Measurements from ENCODE around the gene RAPGEF2. TPM values are rescaled to one million over a fixed set of nuclear protein-coding genes. Genes with fewer than 3 reads are reported as not detected.

The RAPGEF2 gene
- total RNA-seq, 1 experiment from 2014 or later: 23.8 TPM

GRCh38 chr4:159103384-159103990 is 608 bp downstream of the RAPGEF2 start:
- Mint-ChIP-seq H3K36me3 (ENCODE audit: insufficient read depth, unreplicated experiment) (peaks cover 41% of the 10 kb centered on the region), H3K27ac (ENCODE audit: unreplicated experiment) (no peak overlapping the region), H3K4me3 (ENCODE audit: low read depth, unreplicated experiment) (peak overlapping the region; percentile 90), H3K27me3 (ENCODE audit: unreplicated experiment) (no peaks in the 10 kb centered on the region), H3K9me3 (ENCODE audit: low read depth, unreplicated experiment) (no peaks in the 10 kb centered on the region), H3K4me1 (ENCODE audit: low read depth, unreplicated experiment) (peaks cover 27% of the 10 kb centered on the region)
- DNase-seq: no peak
- intact Hi-C loops (cut with micrococcal nuclease; ENCODE audit: unreplicated experiment): no loop called here
- no peak for TF ChIP-seq CTCF (IDR thresholded peaks at IDR 0.05; ENCODE audit: unreplicated experiment)
- no TSS peak for BruUV-seq (replicated peaks)
- CTCF ChIA-PET: no interaction called here

DNA sequence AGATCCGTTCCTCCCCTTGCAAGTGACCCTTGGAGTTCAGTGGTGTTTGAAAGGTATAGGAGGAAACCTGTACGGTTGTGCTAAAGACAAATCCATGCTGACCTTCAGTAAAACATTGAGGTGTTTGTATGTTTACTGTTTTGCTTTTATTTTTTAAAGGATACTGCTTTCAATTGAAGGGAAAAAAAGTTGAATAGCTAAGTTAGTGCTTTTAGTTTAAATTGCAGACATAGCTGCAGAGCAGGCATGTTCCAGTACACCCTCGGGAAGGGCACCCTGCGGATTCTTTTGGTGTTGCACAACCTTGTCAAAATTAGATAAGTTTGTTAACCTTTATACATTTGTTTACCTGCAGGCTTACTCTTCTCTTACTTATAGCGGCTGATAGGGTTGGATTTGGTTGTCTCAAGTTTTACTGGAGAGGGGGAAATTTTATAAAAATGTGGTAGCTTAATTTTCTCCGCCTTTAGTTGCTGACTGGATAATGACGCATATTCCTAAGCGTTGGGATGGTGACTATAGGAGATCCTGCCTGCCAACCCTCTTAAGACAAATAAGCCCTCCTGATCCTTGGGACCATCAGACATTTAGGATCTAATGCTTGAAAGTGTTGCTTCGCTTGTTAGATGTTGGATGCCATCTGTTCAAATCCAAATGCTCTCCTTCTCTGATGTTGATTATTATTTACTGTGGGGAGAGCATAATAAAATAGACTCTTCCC is 2.0 kb downstream of the RAPGEF2 start:
- peak overlapping the region; percentile 90 for H3K4me3 Mint-ChIP-seq (ENCODE audit: low read depth, unreplicated experiment)
- BruUV-seq (replicated peaks): no TSS peak
- TF ChIP-seq CTCF (IDR thresholded peaks at IDR 0.05; ENCODE audit: unreplicated experiment): no peak
- CTCF ChIA-PET: interaction anchor here (0.7 kb wide), 1 partner anchor 87 kb away, joined by 4 read pairs; no protein-coding TSS in a partner anchor
- H3K36me3 Mint-ChIP-seq (ENCODE audit: insufficient read depth, unreplicated experiment): peaks cover 41% of the 10 kb centered on the region
- no peaks in the 10 kb centered on the region for H3K9me3 Mint-ChIP-seq (ENCODE audit: low read depth, unreplicated experiment)
- intact Hi-C loops (cut with micrococcal nuclease; ENCODE audit: unreplicated experiment): loop anchor here (1.0 to 5.0 kb wide), 3 partner anchors 58 to 208 kb away; no protein-coding TSS in a partner anchor
- H3K27ac Mint-ChIP-seq (ENCODE audit: unreplicated experiment): peak overlapping the region; percentile 90
- peaks cover 27% of the 10 kb centered on the region for H3K4me1 Mint-ChIP-seq (ENCODE audit: low read depth, unreplicated experiment)
- no peaks in the 10 kb centered on the region for H3K27me3 Mint-ChIP-seq (ENCODE audit: unreplicated experiment)
- DNase-seq: no peak

- BruUV-seq (replicated peaks): TSS peak; percentile 38
- CTCF ChIA-PET: no interaction called here
- intact Hi-C loops (cut with micrococcal nuclease; ENCODE audit: unreplicated experiment): loop anchor here (1.0 to 5.0 kb wide), 3 partner anchors 59 to 209 kb away; no protein-coding TSS in a partner anchor
- TF ChIP-seq CTCF (IDR thresholded peaks at IDR 0.05; ENCODE audit: unreplicated experiment): no peak
- H3K27me3 Mint-ChIP-seq (ENCODE audit: unreplicated experiment): no peaks in the 10 kb centered on the region
- H3K36me3 Mint-ChIP-seq (ENCODE audit: insufficient read depth, unreplicated experiment): peaks cover 41% of the 10 kb centered on the region
- peak overlapping the region; percentile 90 for H3K27ac Mint-ChIP-seq (ENCODE audit: unreplicated experiment)
- peaks cover 27% of the 10 kb centered on the region for H3K4me1 Mint-ChIP-seq (ENCODE audit: low read depth, unreplicated experiment)
- H3K4me3 Mint-ChIP-seq (ENCODE audit: low read depth, unreplicated experiment): peak overlapping the region; percentile 90
- H3K9me3 Mint-ChIP-seq (ENCODE audit: low read depth, unreplicated experiment): no peaks in the 10 kb centered on the region
- peak; percentile 23 for DNase-seq
These were observed 2.9 kb downstream of the RAPGEF2 start for GRCh38 chr4:159105761-159106243.

- peak overlapping the region; percentile 90 for H3K4me3 Mint-ChIP-seq (ENCODE audit: low read depth, unreplicated experiment)
These were observed 3.8 kb downstream of the RAPGEF2 start for GRCh38 chr4:159106636-159107035.

More at GRCh38 chr4:159106636-159107035, 3.8 kb downstream of the RAPGEF2 start:
- Mint-ChIP-seq H3K9me3 (ENCODE audit: low read depth, unreplicated experiment) (no peaks in the 10 kb centered on the region), H3K27me3 (ENCODE audit: unreplicated experiment) (no peaks in the 10 kb centered on the region), H3K4me1 (ENCODE audit: low read depth, unreplicated experiment) (peaks cover 27% of the 10 kb centered on the region), H3K27ac (ENCODE audit: unreplicated experiment) (no peak overlapping the region), H3K36me3 (ENCODE audit: insufficient read depth, unreplicated experiment) (peaks cover 37% of the 10 kb centered on the region)
- intact Hi-C loops (cut with micrococcal nuclease; ENCODE audit: unreplicated experiment): loop anchor here (5.0 kb wide), 1 partner anchor 59 kb away; no protein-coding TSS in a partner anchor
- no peak for TF ChIP-seq CTCF (IDR thresholded peaks at IDR 0.05; ENCODE audit: unreplicated experiment)
- no TSS peak for BruUV-seq (replicated peaks)
- DNase-seq: no peak
- CTCF ChIA-PET: no interaction called here
